ENCODE data around the gene BRD1.

The BRD1 gene

GRCh38 chr22:49820984-49821383, 6.7 kb downstream of the BRD1 start:
- Histone ChIP-seq H3K4me3 (ENCODE audit: low read length) (no peak overlapping the region), H3K27me3 (ENCODE audit: control insufficient read depth, insufficient read depth, low read length) (no peaks in the 10 kb centered on the region), H3K4me1 (ENCODE audit: control insufficient read depth, insufficient read depth, low read length) (peaks cover 17% of the 10 kb centered on the region), H3K4me2 (ENCODE audit: low read length) (no peak overlapping the region), H3K9ac (ENCODE audit: low read depth, low read length) (peak overlapping the region; percentile 26), H3K36me3 (ENCODE audit: insufficient read depth, low read length) (peaks cover 77% of the 10 kb centered on the region), H3K9me3 (replicated peaks; ENCODE audit: low read length) (no peaks in the 10 kb centered on the region)

- H3K27me3 ChIP-seq (ENCODE audit: control insufficient read depth, insufficient read depth, low read length) = no peaks in the 10 kb centered on the region
- H3K4me3 ChIP-seq (ENCODE audit: low read length) = no peak overlapping the region
- peaks cover 10% of the 10 kb centered on the region for H3K4me1 ChIP-seq (ENCODE audit: control insufficient read depth, insufficient read depth, low read length)
- H3K4me2 ChIP-seq (ENCODE audit: low read length) = no peak overlapping the region
- no peak overlapping the region for H3K9ac ChIP-seq (ENCODE audit: low read depth, low read length)
- H3K36me3 ChIP-seq (ENCODE audit: insufficient read depth, low read length) = peaks cover 63% of the 10 kb centered on the region
- H3K9me3 ChIP-seq (replicated peaks; ENCODE audit: low read length) = no peaks in the 10 kb centered on the region
Measured at GRCh38 chr22:49817359-49817758, 10.3 kb downstream of the BRD1 start.

GRCh38 chr22:49815641-49816091, 12.0 kb downstream of the BRD1 start:
- Histone ChIP-seq H3K4me1 (ENCODE audit: control insufficient read depth, insufficient read depth, low read length) (peaks cover 12% of the 10 kb centered on the region), H3K9ac (ENCODE audit: low read depth, low read length) (no peak overlapping the region), H3K4me3 (ENCODE audit: low read length) (no peak overlapping the region), H3K36me3 (ENCODE audit: insufficient read depth, low read length) (peaks cover 60% of the 10 kb centered on the region), H3K9me3 (replicated peaks; ENCODE audit: low read length) (no peaks in the 10 kb centered on the region), H3K27me3 (ENCODE audit: control insufficient read depth, insufficient read depth, low read length) (no peaks in the 10 kb centered on the region), H3K4me2 (ENCODE audit: low read length) (no peak overlapping the region)

- Histone ChIP-seq H3K4me2 (ENCODE audit: low read length) (no peak overlapping the region), H3K27me3 (ENCODE audit: control insufficient read depth, insufficient read depth, low read length) (no peaks in the 10 kb centered on the region), H3K9ac (ENCODE audit: low read depth, low read length) (no peak overlapping the region), H3K4me3 (ENCODE audit: low read length) (no peak overlapping the region), H3K9me3 (replicated peaks; ENCODE audit: low read length) (no peaks in the 10 kb centered on the region), H3K36me3 (ENCODE audit: insufficient read depth, low read length) (peaks cover 61% of the 10 kb centered on the region), H3K4me1 (ENCODE audit: control insufficient read depth, insufficient read depth, low read length) (peaks cover 20% of the 10 kb centered on the region)
Measured at GRCh38 chr22:49814856-49815255, 12.8 kb downstream of the BRD1 start.

- Histone ChIP-seq H3K9me3 (replicated peaks; ENCODE audit: low read length) (no peaks in the 10 kb centered on the region), H3K36me3 (ENCODE audit: insufficient read depth, low read length) (peaks cover 60% of the 10 kb centered on the region), H3K27me3 (ENCODE audit: control insufficient read depth, insufficient read depth, low read length) (no peaks in the 10 kb centered on the region), H3K4me2 (ENCODE audit: low read length) (no peak overlapping the region), H3K9ac (ENCODE audit: low read depth, low read length) (no peak overlapping the region), H3K4me1 (ENCODE audit: control insufficient read depth, insufficient read depth, low read length) (peaks cover 20% of the 10 kb centered on the region), H3K4me3 (ENCODE audit: low read length) (no peak overlapping the region)
Measured at GRCh38 chr22:49814164-49814686, 13.4 kb downstream of the BRD1 start.

GRCh38 chr22:49812838-49813237, 14.8 kb downstream of the BRD1 start:
- Histone ChIP-seq H3K4me3 (ENCODE audit: low read length) (no peak overlapping the region), H3K27me3 (ENCODE audit: control insufficient read depth, insufficient read depth, low read length) (no peaks in the 10 kb centered on the region), H3K9me3 (replicated peaks; ENCODE audit: low read length) (no peaks in the 10 kb centered on the region), H3K9ac (ENCODE audit: low read depth, low read length) (no peak overlapping the region), H3K4me2 (ENCODE audit: low read length) (no peak overlapping the region), H3K36me3 (ENCODE audit: insufficient read depth, low read length) (peaks cover 49% of the 10 kb centered on the region), H3K4me1 (ENCODE audit: control insufficient read depth, insufficient read depth, low read length) (peaks cover 20% of the 10 kb centered on the region)

- Histone ChIP-seq H3K4me1 (ENCODE audit: control insufficient read depth, insufficient read depth, low read length) (peaks cover 20% of the 10 kb centered on the region), H3K36me3 (ENCODE audit: insufficient read depth, low read length) (peaks cover 38% of the 10 kb centered on the region), H3K4me2 (ENCODE audit: low read length) (no peak overlapping the region), H3K9me3 (replicated peaks; ENCODE audit: low read length) (no peaks in the 10 kb centered on the region), H3K27me3 (ENCODE audit: control insufficient read depth, insufficient read depth, low read length) (no peaks in the 10 kb centered on the region), H3K4me3 (ENCODE audit: low read length) (no peak overlapping the region), H3K9ac (ENCODE audit: low read depth, low read length) (no peak overlapping the region)
Measured at GRCh38 chr22:49811020-49811791, 16.5 kb downstream of the BRD1 start.

GRCh38 chr22:49810363-49811019, 17.2 kb downstream of the BRD1 start:
- Histone ChIP-seq H3K27me3 (ENCODE audit: control insufficient read depth, insufficient read depth, low read length) (no peaks in the 10 kb centered on the region), H3K4me1 (ENCODE audit: control insufficient read depth, insufficient read depth, low read length) (peaks cover 15% of the 10 kb centered on the region), H3K4me2 (ENCODE audit: low read length) (no peak overlapping the region), H3K9ac (ENCODE audit: low read depth, low read length) (no peak overlapping the region), H3K4me3 (ENCODE audit: low read length) (no peak overlapping the region), H3K9me3 (replicated peaks; ENCODE audit: low read length) (no peaks in the 10 kb centered on the region), H3K36me3 (ENCODE audit: insufficient read depth, low read length) (peaks cover 36% of the 10 kb centered on the region)

GRCh38 chr22:49807780-49808708, 19.6 kb downstream of the BRD1 start:
- no peak overlapping the region for H3K4me2 ChIP-seq (ENCODE audit: low read length)
- H3K9me3 ChIP-seq (replicated peaks; ENCODE audit: low read length) = no peaks in the 10 kb centered on the region
- H3K4me3 ChIP-seq (ENCODE audit: low read length) = no peak overlapping the region
- peaks cover 14% of the 10 kb centered on the region for H3K4me1 ChIP-seq (ENCODE audit: control insufficient read depth, insufficient read depth, low read length)
- no peaks in the 10 kb centered on the region for H3K27me3 ChIP-seq (ENCODE audit: control insufficient read depth, insufficient read depth, low read length)
- peaks cover 38% of the 10 kb centered on the region for H3K36me3 ChIP-seq (ENCODE audit: insufficient read depth, low read length)
- H3K9ac ChIP-seq (ENCODE audit: low read depth, low read length) = no peak overlapping the region

- Histone ChIP-seq H3K4me1 (ENCODE audit: control insufficient read depth, insufficient read depth, low read length) (peaks cover 10% of the 10 kb centered on the region), H3K36me3 (ENCODE audit: insufficient read depth, low read length) (peaks cover 44% of the 10 kb centered on the region)
Measured at GRCh38 chr22:49807129-49807528, 20.5 kb downstream of the BRD1 start.

More at GRCh38 chr22:49807129-49807528, 20.5 kb downstream of the BRD1 start:
- Histone ChIP-seq H3K9me3 (replicated peaks; ENCODE audit: low read length) (no peaks in the 10 kb centered on the region), H3K27me3 (ENCODE audit: control insufficient read depth, insufficient read depth, low read length) (no peaks in the 10 kb centered on the region), H3K4me3 (ENCODE audit: low read length) (no peak overlapping the region), H3K4me2 (ENCODE audit: low read length) (no peak overlapping the region), H3K9ac (ENCODE audit: low read depth, low read length) (no peak overlapping the region)
